ENCODE measurements around the gene BABAM2.

GRCh38 chr2:28257182-28257581 is 366.7 kb downstream of the BABAM2 start:
- no peak for TF ChIP-seq RAD21 (IDR thresholded peaks at IDR 0.05)
- TF ChIP-seq CTCF (IDR thresholded peaks at IDR 0.05; ENCODE audit: low read depth, low read length, missing input control): no peak
- no peak for TF ChIP-seq MAX (IDR thresholded peaks at IDR 0.05)
- no peak for TF ChIP-seq RXRA (IDR thresholded peaks at IDR 0.05)
- TF ChIP-seq REST (IDR thresholded peaks at IDR 0.05): no peak
- no peak for TF ChIP-seq JUND (IDR thresholded peaks at IDR 0.05)
- TF ChIP-seq EGR1 (IDR thresholded peaks at IDR 0.05; ENCODE audit: low read depth in 2 of 2): no peak
- TF ChIP-seq ATF3 (IDR thresholded peaks at IDR 0.05): no peak
- no peak for TF ChIP-seq TAF1 (conservative IDR thresholded peaks at IDR 0.05)
- no peak for TF ChIP-seq YY1 (IDR thresholded peaks at IDR 0.05)

Measured in liver (tissue), 3 donors.